Activated CD4-positive, alpha-beta T cell treated with anti-CD3 and anti-CD28 coated beads for 24 hours (primary cell): ENCODE measurements around the gene NUDT8.
"Not testable (repeated sequence)": the region's sequence is repeated elsewhere in the genome, so short reads cannot be mapped to it uniquely, and the experiment has no call there.

Experiments
- DNase-seq, 2 donors: peaks; one replicate each; pipeline ENCODE4 v3.0.0-alpha.2; 2020; ENCODE audit warnings: low read depth in 2 of 2

The NUDT8 gene

GRCh38 chr11:67660752-67661151, 31.0 kb upstream of the NUDT8 start:
- DNase-seq = not testable (repeated sequence)

GRCh38 chr11:67659651-67660165, 30.0 kb upstream of the NUDT8 start:
- DNase-seq = not testable (repeated sequence)

GRCh38 chr11:67657300-67657699, 27.6 kb upstream of the NUDT8 start:
- no peak for DNase-seq

GRCh38 chr11:67656278-67656922, 26.7 kb upstream of the NUDT8 start:
- DNase-seq = no peak

- no peak for DNase-seq
Measured at GRCh38 chr11:67654225-67654624, 24.5 kb upstream of the NUDT8 start.

GRCh38 chr11:67652965-67653845, 23.5 kb upstream of the NUDT8 start:
- no peak for DNase-seq

- no peak for DNase-seq
Measured at GRCh38 chr11:67651976-67652781, 22.4 kb upstream of the NUDT8 start.

GRCh38 chr11:67649634-67650510, 20.1 kb upstream of the NUDT8 start:
- no peak for DNase-seq

GRCh38 chr11:67648796-67649613, 19.3 kb upstream of the NUDT8 start:
- no peak for DNase-seq

- DNase-seq = peak; percentile 26 to 38
Measured at GRCh38 chr11:67648140-67648795, 18.5 kb upstream of the NUDT8 start.

- DNase-seq = no peak
Measured at GRCh38 chr11:67647471-67647870, 17.7 kb upstream of the NUDT8 start.

GRCh38 chr11:67646535-67647336, 17.0 kb upstream of the NUDT8 start:
- no peak for DNase-seq

- no peak for DNase-seq
Measured at GRCh38 chr11:67645521-67646461, 16.1 kb upstream of the NUDT8 start.

GRCh38 chr11:67644472-67645418, 15.0 kb upstream of the NUDT8 start:
- DNase-seq = no peak

- no peak for DNase-seq
Measured at GRCh38 chr11:67644042-67644441, 14.3 kb upstream of the NUDT8 start.
